ENCODE measurements around the gene CKMT1A. TPM values are rescaled to one million over a fixed set of nuclear protein-coding genes. Genes with fewer than 3 reads are reported as not detected.
"Not testable (repeated sequence)": the region's sequence is repeated elsewhere in the genome, so short reads cannot be mapped to it uniquely, and the experiment has no call there.

The CKMT1A gene
- total RNA-seq, result under 1 TPM; 0.33 to 0.41 TPM

DNA sequence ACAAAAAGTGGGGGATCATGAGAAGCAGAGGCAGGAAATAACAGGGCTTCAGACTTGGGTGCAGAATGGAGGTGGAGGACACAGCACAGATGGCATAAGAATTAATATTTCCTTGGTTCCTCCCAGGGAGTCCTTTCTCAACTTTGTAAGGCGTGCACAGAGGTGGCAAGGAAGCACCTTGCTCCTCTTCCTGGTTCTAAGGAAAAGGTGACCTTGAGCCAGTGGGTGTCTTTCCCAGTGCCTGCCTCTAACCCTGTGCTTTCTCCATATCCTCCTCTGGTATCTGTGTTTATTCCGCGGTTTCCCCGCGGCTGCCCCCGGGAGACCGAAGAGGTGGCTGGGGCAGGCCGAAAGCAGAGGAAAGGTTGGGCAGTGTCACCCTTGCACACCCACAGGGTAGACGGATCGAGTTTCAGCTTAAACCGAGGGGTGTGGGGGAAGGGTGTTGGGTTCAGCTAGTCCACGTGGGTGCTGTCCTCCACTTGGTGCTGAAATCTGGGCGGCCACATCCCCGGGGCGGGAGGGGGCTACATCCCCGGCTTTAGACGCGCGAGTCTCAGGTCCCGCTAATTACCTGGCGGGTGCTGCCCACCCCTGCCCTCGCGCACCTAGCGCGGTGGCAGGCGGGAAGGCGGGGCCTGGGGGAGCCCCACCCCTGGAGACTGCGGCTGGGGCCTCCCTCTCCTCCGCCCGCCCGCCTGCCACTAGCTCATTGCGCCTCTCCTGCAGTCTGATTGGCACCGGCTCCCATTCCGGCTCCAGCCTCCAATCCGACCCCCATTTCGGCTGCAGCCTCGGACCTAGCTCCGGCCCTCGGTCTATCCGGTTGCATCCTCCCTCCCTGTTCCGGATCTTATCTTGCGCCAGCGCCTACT lies at the start of gene CKMT1A:
Gene CKMT1A, plus strand, starts transcription at position 712 of the 875 bp plus-strand sequence. CDS start 192 bp downstream, outside the sequence.
- CTCF ChIA-PET; H3K4me1 Mint-ChIP-seq (ENCODE audit: low read depth); H3K27me3 Mint-ChIP-seq; H3K36me3 Mint-ChIP-seq; H3K27ac Mint-ChIP-seq; H3K9me3 Mint-ChIP-seq; POLR2A ChIA-PET; DNase-seq; intact Hi-C loops (cut with micrococcal nuclease); H3K4me3 Mint-ChIP-seq: not testable (repeated sequence)

DNA sequence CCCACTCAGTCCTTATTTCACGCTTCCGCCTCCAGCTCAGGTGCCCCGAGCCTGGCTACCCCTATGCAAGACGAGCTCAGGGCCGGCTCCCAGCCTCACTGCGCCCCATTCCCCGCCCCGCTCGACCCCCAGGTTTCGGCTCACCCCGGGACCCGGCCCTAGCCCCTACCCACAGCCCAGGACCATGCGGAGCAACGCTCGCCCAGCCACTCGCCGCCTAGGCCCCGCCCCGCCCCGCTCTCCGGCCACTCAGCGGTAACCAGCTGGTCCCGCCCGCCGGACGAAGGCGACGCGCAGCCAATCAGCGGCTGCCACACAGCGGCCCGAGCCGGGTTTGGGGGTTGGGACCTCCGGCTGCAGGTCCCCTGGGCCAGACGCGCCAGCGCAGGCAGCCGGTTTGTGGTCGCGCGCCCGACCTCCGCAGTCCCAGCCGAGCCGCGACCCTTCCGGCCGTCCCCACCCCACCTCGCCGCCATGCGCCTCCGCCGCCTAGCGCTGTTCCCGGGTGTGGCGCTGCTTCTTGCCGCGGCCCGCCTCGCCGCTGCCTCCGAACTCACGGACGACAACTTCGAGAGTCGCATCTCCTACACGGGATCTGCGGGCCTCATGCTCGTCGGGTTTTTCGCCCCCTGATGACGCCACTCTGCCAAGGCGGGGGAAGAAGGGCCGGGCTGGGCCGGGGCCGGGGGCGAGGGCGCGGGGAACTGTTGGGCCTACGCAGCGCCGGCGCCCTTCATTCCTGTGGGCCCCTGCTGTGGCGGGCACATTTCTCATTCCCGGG lies 44.8 kb upstream of the CKMT1A start, which contains the start of gene CATSPER2:
Gene CATSPER2, minus strand, starts transcription at position 196 of the 781 bp plus-strand sequence. CDS start 783 bp downstream, outside the sequence.
- ChIA-PET POLR2A (no interaction called here), CTCF (no interaction called here)
- no peak for DNase-seq
- no peaks in the 10 kb centered on the region for H3K4me1 Mint-ChIP-seq (ENCODE audit: low read depth)
- no peaks in the 10 kb centered on the region for H3K27me3 Mint-ChIP-seq
- no peaks in the 10 kb centered on the region for H3K9me3 Mint-ChIP-seq
- H3K27ac Mint-ChIP-seq, result no peak within 1 kb of the TSS
- no peak within 1 kb of the TSS for H3K4me3 Mint-ChIP-seq
- peaks cover 17% of the 10 kb centered on the region for H3K36me3 Mint-ChIP-seq
- intact Hi-C loops (cut with micrococcal nuclease), result no loop called here

DNA sequence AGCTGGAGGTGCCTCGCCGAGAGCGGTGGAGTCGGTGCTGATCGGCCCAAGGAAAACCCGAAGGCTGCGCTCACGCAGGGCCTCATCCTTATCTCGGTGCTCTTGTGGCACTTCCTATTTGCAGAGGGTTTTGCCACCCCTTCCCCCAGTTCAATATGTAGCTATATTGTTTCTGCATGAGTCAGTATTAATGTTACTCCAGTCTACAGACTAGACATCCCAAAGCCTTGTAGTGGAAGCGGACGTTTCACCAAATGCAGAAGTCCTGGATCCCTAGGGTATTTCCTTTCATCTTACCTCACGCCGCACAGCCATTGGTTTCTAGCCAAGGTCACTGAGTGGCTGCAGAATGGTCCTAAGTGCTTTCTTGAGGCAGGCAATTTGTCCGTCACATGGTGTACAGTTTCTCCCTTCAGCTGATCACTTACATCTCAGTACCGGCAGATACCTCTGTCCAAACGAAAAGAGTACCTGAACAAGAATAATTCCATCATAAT lies 44.2 kb upstream of the CKMT1A start:
- H3K4me3 Mint-ChIP-seq; H3K27me3 Mint-ChIP-seq; DNase-seq; CTCF ChIA-PET; H3K27ac Mint-ChIP-seq; H3K4me1 Mint-ChIP-seq (ENCODE audit: low read depth); H3K9me3 Mint-ChIP-seq; POLR2A ChIA-PET; intact Hi-C loops (cut with micrococcal nuclease): not testable (repeated sequence)
- H3K36me3 Mint-ChIP-seq, result peaks cover 17% of the 10 kb centered on the region

DNA sequence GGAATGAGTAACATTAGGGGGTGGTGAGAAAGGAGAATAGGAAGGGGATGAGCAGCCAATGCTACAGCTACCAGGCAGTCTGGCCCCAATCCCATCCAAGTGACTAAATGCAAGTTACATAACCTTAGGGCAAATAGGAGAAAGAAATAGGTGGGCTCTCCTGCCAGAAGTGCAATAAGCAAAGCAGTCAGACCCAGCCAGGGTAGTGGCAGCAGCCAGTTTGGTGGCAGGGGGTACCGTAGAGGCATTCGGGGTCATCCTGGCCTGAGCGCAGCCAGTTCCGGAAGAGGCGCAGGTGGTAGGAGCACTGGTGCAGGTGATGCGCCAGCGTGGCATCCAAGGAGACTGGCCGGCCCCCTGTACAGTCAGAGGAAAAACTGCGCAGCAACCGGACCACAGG lies 33.9 kb upstream of the CKMT1A start:
- H3K36me3 Mint-ChIP-seq; intact Hi-C loops (cut with micrococcal nuclease); DNase-seq: not testable (repeated sequence)

DNA sequence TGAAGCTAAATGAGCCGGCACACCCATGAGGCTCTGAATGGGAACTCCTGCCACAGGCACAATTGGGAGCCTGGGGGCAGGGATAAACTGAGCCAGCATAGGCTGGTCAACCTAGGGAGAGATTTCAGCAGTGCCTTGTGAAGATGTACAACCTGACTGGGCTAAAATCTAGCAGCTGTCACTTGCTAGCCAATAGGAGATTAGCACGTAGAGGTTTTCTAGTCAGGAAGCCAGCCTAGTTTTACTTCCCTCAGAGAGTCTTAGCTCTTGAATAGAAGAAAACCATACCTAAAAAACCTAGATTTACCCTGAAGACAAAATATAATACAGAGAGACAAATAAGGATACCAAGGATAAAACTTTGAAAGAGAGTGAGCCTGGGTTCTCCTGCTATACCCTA lies 31.4 kb upstream of the CKMT1A start:
- H3K27me3 Mint-ChIP-seq; H3K36me3 Mint-ChIP-seq; intact Hi-C loops (cut with micrococcal nuclease); POLR2A ChIA-PET; H3K4me1 Mint-ChIP-seq (ENCODE audit: low read depth); H3K4me3 Mint-ChIP-seq; H3K27ac Mint-ChIP-seq; CTCF ChIA-PET; H3K9me3 Mint-ChIP-seq; DNase-seq: not testable (repeated sequence)

More for the DNA sequence above, 33.9 kb upstream of the CKMT1A start:
- H3K27me3 Mint-ChIP-seq; POLR2A ChIA-PET; H3K4me1 Mint-ChIP-seq (ENCODE audit: low read depth); H3K4me3 Mint-ChIP-seq; H3K27ac Mint-ChIP-seq; H3K9me3 Mint-ChIP-seq; CTCF ChIA-PET: not testable (repeated sequence)

GRCh38 chr15:43663333-43663732 lies 30.3 kb upstream of the CKMT1A start:
- H3K27ac Mint-ChIP-seq; intact Hi-C loops (cut with micrococcal nuclease); H3K4me1 Mint-ChIP-seq (ENCODE audit: low read depth); H3K4me3 Mint-ChIP-seq; DNase-seq; H3K36me3 Mint-ChIP-seq; CTCF ChIA-PET; POLR2A ChIA-PET; H3K27me3 Mint-ChIP-seq; H3K9me3 Mint-ChIP-seq: not testable (repeated sequence)

- H3K4me3 Mint-ChIP-seq; H3K4me1 Mint-ChIP-seq (ENCODE audit: low read depth); H3K36me3 Mint-ChIP-seq; H3K27me3 Mint-ChIP-seq; intact Hi-C loops (cut with micrococcal nuclease); H3K27ac Mint-ChIP-seq; CTCF ChIA-PET; DNase-seq; POLR2A ChIA-PET; H3K9me3 Mint-ChIP-seq: not testable (repeated sequence)
These were observed 27.5 kb upstream of the CKMT1A start for GRCh38 chr15:43666177-43666576.

- H3K27me3 Mint-ChIP-seq; H3K4me1 Mint-ChIP-seq (ENCODE audit: low read depth); H3K9me3 Mint-ChIP-seq; CTCF ChIA-PET; H3K27ac Mint-ChIP-seq; intact Hi-C loops (cut with micrococcal nuclease); DNase-seq; H3K4me3 Mint-ChIP-seq; H3K36me3 Mint-ChIP-seq; POLR2A ChIA-PET: not testable (repeated sequence)
These were observed 19.5 kb upstream of the CKMT1A start for GRCh38 chr15:43674175-43674574.

DNA sequence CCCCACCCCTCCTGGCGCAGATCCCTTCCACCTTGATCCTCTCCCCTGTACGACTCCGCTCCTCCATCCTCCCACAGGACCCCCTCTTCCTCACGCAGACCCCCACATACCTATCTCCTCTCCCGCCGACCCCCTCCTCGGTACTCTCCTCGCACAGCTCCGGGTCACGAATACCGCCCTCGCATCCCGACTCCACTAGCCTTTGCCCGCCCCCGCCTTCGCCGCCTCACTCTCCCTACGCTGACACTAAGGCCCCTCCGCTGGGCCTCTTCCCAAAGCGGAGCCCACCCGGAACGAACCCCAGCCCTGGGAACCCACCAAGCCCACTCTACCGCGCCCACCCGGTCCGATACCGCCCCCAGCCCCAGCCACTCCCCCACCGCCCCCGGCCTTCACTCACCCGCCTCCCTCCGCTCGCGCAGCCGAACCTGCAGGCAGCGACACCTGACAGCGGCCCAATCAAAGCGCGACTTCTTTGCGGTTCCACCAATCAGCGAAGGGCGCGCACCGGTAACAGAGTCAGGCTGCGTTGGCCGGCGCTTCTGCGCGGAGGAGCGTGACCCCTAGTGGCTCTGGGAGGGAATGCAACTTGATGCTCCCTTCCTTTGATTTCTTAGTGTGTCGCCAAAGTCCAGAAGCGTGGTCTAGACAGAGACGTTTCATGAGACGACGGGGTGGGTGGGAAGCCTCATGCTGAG lies 3.9 kb upstream of the CKMT1A start:
- H3K27me3 Mint-ChIP-seq; DNase-seq; H3K4me1 Mint-ChIP-seq (ENCODE audit: low read depth); H3K27ac Mint-ChIP-seq; CTCF ChIA-PET; H3K4me3 Mint-ChIP-seq; POLR2A ChIA-PET; H3K36me3 Mint-ChIP-seq; intact Hi-C loops (cut with micrococcal nuclease); H3K9me3 Mint-ChIP-seq: not testable (repeated sequence)

DNA sequence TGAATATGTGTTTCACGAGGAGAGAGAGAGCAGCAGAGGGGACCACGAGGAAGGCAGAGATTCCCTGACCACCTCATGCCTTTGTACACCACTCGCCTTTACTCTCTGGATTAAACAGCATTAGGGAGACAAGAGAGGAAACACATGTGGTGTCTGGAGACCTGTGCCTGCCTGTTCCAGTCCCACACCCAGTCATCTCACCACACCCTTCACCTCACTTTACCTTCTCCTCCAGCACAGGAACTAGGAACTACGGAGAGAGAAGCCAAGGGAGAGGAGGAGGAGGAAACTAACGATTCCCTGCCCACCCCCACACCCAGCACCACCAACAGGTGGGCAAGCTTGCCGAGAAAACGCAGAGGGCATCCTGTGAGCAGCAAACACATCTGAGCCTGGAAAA lies 980 bp upstream of the CKMT1A start:
- H3K27ac Mint-ChIP-seq; POLR2A ChIA-PET; DNase-seq; H3K9me3 Mint-ChIP-seq; H3K36me3 Mint-ChIP-seq; H3K4me3 Mint-ChIP-seq; CTCF ChIA-PET; intact Hi-C loops (cut with micrococcal nuclease); H3K27me3 Mint-ChIP-seq; H3K4me1 Mint-ChIP-seq (ENCODE audit: low read depth): not testable (repeated sequence)

DNA sequence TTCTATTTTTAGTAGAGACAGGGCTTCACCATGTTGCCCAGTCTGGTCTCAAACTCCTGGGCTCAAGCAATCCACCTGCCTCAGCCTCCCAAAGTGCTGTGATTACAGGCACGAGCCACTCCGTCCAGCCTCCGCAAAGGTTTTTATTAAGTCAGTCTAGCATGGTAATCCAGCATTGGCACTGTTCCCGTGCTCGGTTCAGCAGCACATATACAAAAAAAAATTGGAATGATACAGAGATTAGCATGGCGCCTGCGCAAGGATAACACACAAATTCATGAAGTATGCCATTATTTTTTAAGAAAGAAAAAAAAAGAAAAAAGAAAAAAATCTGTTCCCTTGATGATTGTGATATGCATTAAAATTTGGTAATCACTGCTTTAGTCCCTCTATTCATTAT lies 8.5 kb downstream of the CKMT1A start:
- Mint-ChIP-seq H3K9me3 (no peaks in the 10 kb centered on the region), H3K27ac (no peak overlapping the region), H3K36me3 (no peaks in the 10 kb centered on the region), H3K4me3 (no peak overlapping the region), H3K4me1 (ENCODE audit: low read depth) (no peaks in the 10 kb centered on the region), H3K27me3 (peaks cover 17% of the 10 kb centered on the region)
- intact Hi-C loops (cut with micrococcal nuclease), result no loop called here
- no peak for DNase-seq
- ChIA-PET CTCF (no interaction called here), POLR2A (no interaction called here)

DNA sequence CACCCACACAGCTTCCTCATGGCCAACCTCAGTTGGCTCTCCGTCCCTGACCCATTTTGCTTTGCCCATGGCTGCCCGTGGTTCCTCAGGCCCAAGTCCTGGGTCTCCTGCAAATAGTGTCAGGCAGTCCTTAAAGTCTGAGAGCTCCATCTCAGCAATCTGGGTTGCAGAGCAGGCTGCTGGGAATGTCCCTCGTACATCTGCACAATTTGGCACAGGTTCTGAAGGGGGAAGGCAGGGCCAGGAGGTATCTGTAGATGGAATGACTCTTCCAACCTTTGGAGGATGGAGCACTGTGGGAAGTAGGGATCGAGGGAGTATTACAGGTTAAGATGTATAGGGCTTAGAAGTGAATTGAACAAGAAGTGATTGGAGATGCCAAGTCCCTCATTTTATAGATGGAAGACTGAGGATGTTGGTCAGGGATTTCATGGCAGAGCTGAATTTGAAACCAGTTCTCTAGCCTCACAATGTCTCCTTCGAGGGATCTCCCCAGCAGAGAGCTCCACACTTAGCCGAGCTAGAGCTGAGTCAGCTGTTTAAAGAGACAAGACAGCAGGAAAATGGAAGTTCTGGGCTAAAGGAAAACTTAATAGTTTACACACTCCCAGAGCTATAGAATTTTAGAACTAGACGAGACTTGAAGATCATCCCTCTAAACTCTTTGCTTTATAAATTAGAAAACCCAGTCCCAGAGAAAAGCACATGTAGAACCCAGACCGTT lies 9.2 kb downstream of the CKMT1A start:
- no peaks in the 10 kb centered on the region for H3K36me3 Mint-ChIP-seq
- POLR2A ChIA-PET, result no interaction called here

More for the DNA sequence above, 9.2 kb downstream of the CKMT1A start:
- Mint-ChIP-seq H3K9me3 (no peaks in the 10 kb centered on the region), H3K27ac (no peak overlapping the region), H3K4me3 (no peak overlapping the region), H3K27me3 (peaks cover 15% of the 10 kb centered on the region), H3K4me1 (ENCODE audit: low read depth) (no peaks in the 10 kb centered on the region)
- DNase-seq, result no peak
- intact Hi-C loops (cut with micrococcal nuclease), result no loop called here
- CTCF ChIA-PET, result no interaction called here

Data from activated CD4-positive, alpha-beta memory T cell treated with anti-CD3 and anti-CD28 coated beads for 36 hours (primary cell).